AG04450 (cell line): ENCODE results near the gene PTGR3. TPM values are rescaled to one million over a fixed set of nuclear protein-coding genes. Genes with fewer than 3 reads are reported as not detected.

ENCODE experiments used
- CTCF ChIA-PET: fragments of 300-600, 350-600 bp; formaldehyde crosslinking; extraction: SDS; loops from one replicate; lab custom pipeline; 2022; ENCODE audit warnings: antibody characterized with exemption, inconsistent platforms; lab: Charles Lee
- POLR2A ChIA-PET: fragments of 350-600 bp; formaldehyde crosslinking; extraction: SDS; loops from one replicate; lab custom pipeline; 2021; ENCODE audit warnings: antibody characterized with exemption, inconsistent platforms; lab: Yijun Ruan, JAX
- DNase-seq: peaks from one replicate; pipeline ENCODE4 v3.0.0-alpha.2; 2011; ENCODE audit warnings: low read depth, low spot score
- H3K27ac ChIP-seq: one replicate; pipeline ENCODE4 v1.5.1; 2012; ENCODE audit warnings: low read depth, low read length, control low read depth
- H3K27me3 ChIP-seq: one replicate; pipeline ENCODE4 v1.6.0; 2012; ENCODE audit warnings: low read length; ENCODE audit not compliant: control insufficient read depth, insufficient read depth
- H3K4me3 ChIP-seq: 2 replicates; pipeline ENCODE4 v1.5.1; 2011; ENCODE audit warnings: mild to moderate bottlenecking, low read depth, low read length, control low read depth
- H3K9me3 ChIP-seq: 2 replicates; pipeline ENCODE4 v1.5.1; 2012; ENCODE audit warnings: low read length; ENCODE audit not compliant: control insufficient read depth, insufficient read depth
- CTCF ChIP-seq: IDR thresholded peaks from 2 replicates; pipeline ENCODE4 v1.5.1; 2011; ENCODE audit warnings: low read depth, low read length, control low read depth, inconsistent platforms
- polyA plus RNA-seq: library from polyadenylated mRNA; depleted of rRNA; stranded (reverse); fragments of >200 nt; gene quantifications from 2 replicates; pipeline ENCODE4 v1.2.3, GENCODE V29; 2011

Gene PTGR3
- polyA plus RNA-seq, 1 experiment: 30.9 TPM

DNA sequence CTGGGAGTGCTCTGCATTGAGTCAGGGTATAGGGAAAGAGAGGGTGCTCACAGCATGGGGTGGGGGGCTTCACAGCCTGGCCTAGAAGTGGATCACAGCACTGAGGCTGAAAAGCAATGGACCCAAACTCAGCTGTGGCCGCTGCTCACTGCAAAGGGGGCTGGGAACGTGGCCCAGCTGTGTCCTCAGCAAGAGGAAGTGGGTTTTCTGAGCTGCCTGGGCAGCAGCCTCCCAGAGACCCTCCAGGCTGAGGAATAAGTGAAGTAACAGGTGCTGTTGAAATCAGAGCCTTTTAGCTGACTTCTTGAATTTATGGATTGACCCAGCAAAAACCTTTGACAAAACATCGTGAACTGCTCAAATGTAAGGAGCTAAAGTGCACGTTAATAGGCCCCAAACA lies 35.2 kb downstream of the PTGR3 start:
- TF ChIP-seq CTCF: no peak
- Histone ChIP-seq H3K9me3 (peaks cover 5% of the 10 kb centered on the region; the same call in 1 of the 2 replicates), H3K4me3 (no peak overlapping the region), H3K27me3 (peaks cover 6% of the 10 kb centered on the region), H3K27ac (no peak overlapping the region)
- POLR2A ChIA-PET: no interaction called here
- DNase-seq: no peak
- CTCF ChIA-PET: interaction anchor here (0.5 to 0.6 kb wide), 2 partner anchors 153 to 1628 kb away, joined by 3 read pairs; no protein-coding TSS in a partner anchor

DNA sequence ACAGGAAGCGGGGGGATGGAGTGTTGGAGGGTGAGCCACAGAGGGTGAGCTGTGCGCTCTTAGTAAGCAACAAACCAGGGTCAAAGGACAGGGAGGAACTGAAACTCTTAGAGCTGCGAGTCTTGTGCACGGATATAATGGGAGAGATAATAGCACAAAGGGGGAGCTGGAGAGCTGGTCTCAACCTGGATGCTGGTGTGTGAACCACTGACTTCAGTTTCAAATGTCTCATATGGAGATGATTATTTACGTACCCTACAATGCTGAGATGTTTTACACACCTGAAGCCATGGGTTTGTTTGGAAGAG lies 35.9 kb downstream of the PTGR3 start:
- no peak for TF ChIP-seq CTCF
- H3K27ac ChIP-seq: no peak overlapping the region
- H3K4me3 ChIP-seq: no peak overlapping the region
- CTCF ChIA-PET: interaction anchor here (0.5 kb wide), 1 partner anchor 1629 kb away, joined by 3 read pairs; no protein-coding TSS in a partner anchor
- H3K27me3 ChIP-seq: peaks cover 9% of the 10 kb centered on the region
- peaks cover 5% of the 10 kb centered on the region; the same call in 1 of the 2 replicates for H3K9me3 ChIP-seq
- POLR2A ChIA-PET: no interaction called here
- no peak for DNase-seq

DNA sequence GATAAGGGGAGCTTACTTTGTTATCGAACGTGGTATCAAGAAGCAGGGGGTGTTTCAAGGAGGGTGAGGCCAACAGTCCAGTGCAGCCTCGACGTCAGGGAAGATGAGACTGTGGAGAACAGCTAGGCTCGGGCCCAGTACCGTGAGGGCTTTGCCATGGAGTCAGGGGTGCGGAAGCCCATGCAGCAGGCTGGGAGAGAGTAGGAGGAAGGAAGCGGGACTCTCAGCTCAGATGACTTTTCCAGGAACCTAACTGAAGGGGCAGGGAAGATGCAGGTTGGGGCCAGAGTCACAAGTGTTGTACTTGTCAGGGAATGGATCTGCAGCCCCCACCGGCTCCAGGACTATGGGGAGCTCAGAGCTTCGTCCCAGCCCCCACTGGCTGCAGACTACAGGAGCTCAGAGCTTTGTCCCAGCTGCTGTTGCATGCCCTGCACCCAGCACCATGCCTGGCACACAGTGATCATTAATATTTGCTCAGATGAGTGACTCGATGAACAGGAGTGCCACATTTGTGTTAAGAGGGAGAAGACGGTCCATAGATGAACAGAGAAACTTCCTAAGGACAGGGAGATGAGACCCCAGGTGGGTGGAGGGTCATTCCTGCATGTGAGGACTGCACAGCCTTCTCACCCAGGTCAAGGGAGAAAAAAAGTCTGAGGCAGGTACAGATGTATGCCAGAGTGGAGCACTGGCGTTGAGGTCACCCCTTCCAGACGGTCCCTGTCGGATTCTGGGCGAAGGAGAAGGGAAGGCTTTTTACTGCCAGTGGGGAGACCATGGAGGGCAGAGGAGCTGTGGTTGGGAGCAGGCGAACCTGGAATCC lies 36.4 kb downstream of the PTGR3 start:
- no peak overlapping the region for H3K27ac ChIP-seq
- TF ChIP-seq CTCF: no peak
- H3K9me3 ChIP-seq: peaks cover 5% of the 10 kb centered on the region; the same call in 1 of the 2 replicates
- DNase-seq: no peak
- no peak overlapping the region for H3K4me3 ChIP-seq
- peaks cover 10% of the 10 kb centered on the region for H3K27me3 ChIP-seq
- CTCF ChIA-PET: no interaction called here
- POLR2A ChIA-PET: no interaction called here

GRCh38 chr18:75170916-75171315 lies 38.0 kb downstream of the PTGR3 start:
- ChIA-PET CTCF (no interaction called here), POLR2A (no interaction called here)
- no peak for DNase-seq
- H3K27me3 ChIP-seq: peaks cover 14% of the 10 kb centered on the region
- TF ChIP-seq CTCF: no peak
- peaks cover 5% of the 10 kb centered on the region; the same call in 1 of the 2 replicates for H3K9me3 ChIP-seq
- H3K27ac ChIP-seq: no peak overlapping the region
- no peak overlapping the region for H3K4me3 ChIP-seq
